OCI-LY3 (cell line): ENCODE measurements around the gene BCAT1.

Experiments used
- H2AFZ ChIP-seq: fragments of 200-600, 300-600 bp; shearing (Covaris generic); 2 replicates; pipeline ENCODE4 v1.6.0; 2014; ENCODE audit warnings: antibody characterized with exemption, low read depth, low read length
- H3K27ac ChIP-seq: fragments of 200-600, 300-600 bp; sonication (generic); 2 replicates; pipeline ENCODE4 v1.5.1; 2014; ENCODE audit warnings: mild to moderate bottlenecking, low read length, moderate library complexity, mixed read lengths
- H3K27me3 ChIP-seq: fragments of 200-600, 300-600 bp; sonication (generic); 2 replicates; pipeline ENCODE4 v1.6.1; 2014; ENCODE audit warnings: low read depth, low read length, mixed read lengths
- H3K36me3 ChIP-seq: fragments of 200-600, 300-600 bp; sonication (generic); replicated peaks from 2 replicates; pipeline ENCODE3; 2014; ENCODE audit warnings: low read depth, low read length, mixed read lengths
- H3K4me1 ChIP-seq: fragments of 300-600, 200-600 bp; sonication (generic); 2 replicates; pipeline ENCODE4 v1.6.1; 2014; ENCODE audit warnings: low read length, mixed read lengths
- H3K4me2 ChIP-seq: fragments of 200-600, 300-600 bp; sonication (generic); 2 replicates; pipeline ENCODE4 v1.6.1; 2014; ENCODE audit warnings: low read length, mixed read lengths
- H3K4me3 ChIP-seq: fragments of 300-600, 200-600 bp; sonication (generic); 2 replicates; pipeline ENCODE4 v1.5.1; 2014; ENCODE audit warnings: antibody characterized with exemption, mild to moderate bottlenecking, low read length, moderate library complexity
- H3K79me2 ChIP-seq: fragments of 300-600, 200-600 bp; shearing (Covaris generic); 2 replicates; pipeline ENCODE4 v1.6.1; 2014; ENCODE audit warnings: mild to moderate bottlenecking, low read length, mixed read lengths
- H3K9ac ChIP-seq: fragments of 300-600, 200-600 bp; shearing (Covaris generic); 2 replicates; pipeline ENCODE4 v1.6.0; 2014; ENCODE audit warnings: mild to moderate bottlenecking, low read length, moderate library complexity
- H3K9me3 ChIP-seq: fragments of 200-600, 300-600 bp; shearing (Covaris generic); 2 replicates; pipeline ENCODE4 v1.6.1; 2014; ENCODE audit warnings: low read length, mixed read lengths; ENCODE audit not compliant: insufficient read depth
- H4K20me1 ChIP-seq: fragments of 200-600, 300-600 bp; sonication (generic); 2 replicates; pipeline ENCODE4 v1.6.1; 2016; ENCODE audit warnings: low read length, mixed read lengths; ENCODE audit not compliant: insufficient read depth
- EZH2phosphoT487 ChIP-seq: fragments of 200-600 bp; shearing (Covaris generic); IDR thresholded peaks from 2 replicates; pipeline ENCODE4 v1.6.1; 2018; ENCODE audit warnings: antibody characterized with exemption, mixed run types, low read depth
- TF ChIP-seq, protein P1 (sequence below): fragments of 200-600, 300-600 bp; sonication (generic); IDR thresholded peaks from 2 replicates; pipeline ENCODE4 v1.5.1; 2014; ENCODE audit warnings: antibody characterized with exemption, low read length, low read depth

BCAT1 gene

DNA sequence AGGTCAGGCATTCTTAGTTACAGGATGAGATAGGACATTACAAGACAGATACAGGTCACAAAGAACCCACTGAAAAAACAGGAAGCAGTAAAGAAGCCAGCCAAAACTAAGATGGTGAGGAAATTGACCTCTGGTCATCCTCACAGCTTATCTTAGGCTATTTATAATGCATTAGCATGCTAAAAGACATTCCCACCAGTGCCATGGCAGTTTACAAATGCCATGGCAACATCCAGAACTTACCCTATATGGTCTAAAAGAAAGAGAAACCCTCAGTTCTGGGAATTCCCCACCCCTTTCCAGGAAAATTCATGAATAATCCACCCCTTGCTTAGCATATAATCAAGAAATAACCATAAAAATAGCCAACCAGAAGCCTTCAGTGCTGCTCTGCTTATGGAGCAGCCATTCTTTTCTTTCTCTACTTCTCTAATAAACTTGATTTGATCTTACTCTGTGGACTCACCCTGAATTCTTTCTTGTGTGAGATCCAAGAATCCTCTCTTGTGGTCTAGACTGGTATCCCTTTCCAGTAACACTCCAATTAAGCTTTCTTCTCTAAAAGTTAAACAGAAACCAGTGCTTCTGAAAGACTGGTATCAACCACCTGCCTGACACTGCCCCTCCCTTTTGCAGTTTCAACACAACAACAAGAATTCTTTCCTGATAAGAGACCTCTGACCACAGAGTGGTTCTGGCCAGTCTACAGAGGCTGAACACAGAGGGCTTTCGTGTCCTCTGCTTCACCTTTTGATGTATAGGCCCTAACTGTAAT lies 86.9 kb downstream of the BCAT1 start:
- no peak overlapping the region for H3K9ac ChIP-seq
- no peak overlapping the region for H3K4me2 ChIP-seq
- H2AFZ ChIP-seq: no peak overlapping the region
- H3K79me2 ChIP-seq: 0 out of 2 replicates have a peak, but pooled peaks cover 3% of the 10 kb centered on the region
- no peak overlapping the region for H3K4me3 ChIP-seq
- no peak overlapping the region for H3K27ac ChIP-seq
- no peaks in the 10 kb centered on the region for H4K20me1 ChIP-seq
- peaks cover 71% of the 10 kb centered on the region for H3K36me3 ChIP-seq
- H3K27me3 ChIP-seq: no peaks in the 10 kb centered on the region
- no peaks in the 10 kb centered on the region for H3K9me3 ChIP-seq
- TF ChIP-seq, protein P1, sequence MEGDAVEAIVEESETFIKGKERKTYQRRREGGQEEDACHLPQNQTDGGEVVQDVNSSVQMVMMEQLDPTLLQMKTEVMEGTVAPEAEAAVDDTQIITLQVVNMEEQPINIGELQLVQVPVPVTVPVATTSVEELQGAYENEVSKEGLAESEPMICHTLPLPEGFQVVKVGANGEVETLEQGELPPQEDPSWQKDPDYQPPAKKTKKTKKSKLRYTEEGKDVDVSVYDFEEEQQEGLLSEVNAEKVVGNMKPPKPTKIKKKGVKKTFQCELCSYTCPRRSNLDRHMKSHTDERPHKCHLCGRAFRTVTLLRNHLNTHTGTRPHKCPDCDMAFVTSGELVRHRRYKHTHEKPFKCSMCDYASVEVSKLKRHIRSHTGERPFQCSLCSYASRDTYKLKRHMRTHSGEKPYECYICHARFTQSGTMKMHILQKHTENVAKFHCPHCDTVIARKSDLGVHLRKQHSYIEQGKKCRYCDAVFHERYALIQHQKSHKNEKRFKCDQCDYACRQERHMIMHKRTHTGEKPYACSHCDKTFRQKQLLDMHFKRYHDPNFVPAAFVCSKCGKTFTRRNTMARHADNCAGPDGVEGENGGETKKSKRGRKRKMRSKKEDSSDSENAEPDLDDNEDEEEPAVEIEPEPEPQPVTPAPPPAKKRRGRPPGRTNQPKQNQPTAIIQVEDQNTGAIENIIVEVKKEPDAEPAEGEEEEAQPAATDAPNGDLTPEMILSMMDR: no peak
- TF ChIP-seq EZH2phosphoT487: no peak
- H3K4me1 ChIP-seq: peaks cover 19% of the 10 kb centered on the region

DNA sequence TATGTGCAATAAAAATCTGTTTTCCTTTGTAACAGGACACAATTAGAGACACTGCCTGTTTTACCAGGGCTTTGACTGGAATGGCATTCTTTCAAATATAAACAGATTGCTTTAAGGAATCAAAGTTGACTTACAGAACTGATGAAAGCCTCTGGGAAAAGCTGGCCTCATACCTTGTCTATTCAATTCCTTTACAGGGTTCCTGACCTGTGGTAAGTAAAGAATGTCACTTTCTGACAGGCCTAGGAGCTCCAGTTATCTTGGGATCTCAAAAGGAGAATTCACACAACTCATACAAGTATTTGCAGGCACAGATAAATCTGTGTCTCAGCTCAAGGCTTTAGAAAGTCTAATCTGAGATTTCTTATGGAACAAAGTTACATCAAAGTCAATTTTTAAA lies 88.4 kb downstream of the BCAT1 start:
- H3K4me3 ChIP-seq: no peak overlapping the region
- H3K36me3 ChIP-seq: peaks cover 81% of the 10 kb centered on the region
- TF ChIP-seq EZH2phosphoT487: no peak
- TF ChIP-seq, protein P1: no peak
- H3K4me2 ChIP-seq: no peak overlapping the region
- no peak overlapping the region for H3K27ac ChIP-seq
- H3K27me3 ChIP-seq: no peaks in the 10 kb centered on the region
- no peaks in the 10 kb centered on the region for H3K9me3 ChIP-seq
- no peak overlapping the region for H3K9ac ChIP-seq
- no peaks in the 10 kb centered on the region for H4K20me1 ChIP-seq
- peaks cover 19% of the 10 kb centered on the region for H3K4me1 ChIP-seq
- 0 out of 2 replicates have a peak, but pooled peaks cover 3% of the 10 kb centered on the region for H3K79me2 ChIP-seq
- H2AFZ ChIP-seq: no peak overlapping the region

DNA sequence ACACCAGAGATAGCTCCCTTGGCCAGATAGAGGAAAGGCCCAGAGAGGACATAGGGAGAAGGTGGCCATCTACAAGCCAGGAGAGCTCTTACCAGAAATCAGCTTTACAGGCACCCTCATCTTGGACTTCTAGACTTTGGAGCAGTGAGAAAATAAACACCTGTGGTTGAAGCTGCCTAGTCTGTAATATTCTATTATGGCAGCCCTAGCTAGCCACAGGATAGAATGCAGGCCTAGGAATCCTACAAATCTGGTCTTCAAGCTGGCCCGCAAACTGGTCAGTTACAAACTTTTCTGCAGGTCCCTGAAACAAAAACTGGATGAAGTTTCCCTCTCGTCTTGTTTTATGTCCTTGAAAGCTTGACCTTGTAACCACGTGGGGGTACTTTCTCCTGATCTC lies 92.4 kb downstream of the BCAT1 start:
- Histone ChIP-seq H3K36me3 (peaks cover 51% of the 10 kb centered on the region), H3K27ac (no peak overlapping the region), H3K4me3 (no peak overlapping the region), H3K79me2 (0 out of 2 replicates have a peak, but pooled peaks cover under 1% of the 10 kb centered on the region), H3K9me3 (no peaks in the 10 kb centered on the region), H4K20me1 (0 out of 2 replicates have a peak, but pooled peaks cover 5% of the 10 kb centered on the region), H3K4me2 (no peak overlapping the region), H3K4me1 (peaks cover 13% of the 10 kb centered on the region; the same call in 1 of the 2 replicates), H2AFZ (no peak overlapping the region), H3K27me3 (no peaks in the 10 kb centered on the region), H3K9ac (no peak overlapping the region)
- TF ChIP-seq EZH2phosphoT487: no peak
- TF ChIP-seq, protein P1: no peak

DNA sequence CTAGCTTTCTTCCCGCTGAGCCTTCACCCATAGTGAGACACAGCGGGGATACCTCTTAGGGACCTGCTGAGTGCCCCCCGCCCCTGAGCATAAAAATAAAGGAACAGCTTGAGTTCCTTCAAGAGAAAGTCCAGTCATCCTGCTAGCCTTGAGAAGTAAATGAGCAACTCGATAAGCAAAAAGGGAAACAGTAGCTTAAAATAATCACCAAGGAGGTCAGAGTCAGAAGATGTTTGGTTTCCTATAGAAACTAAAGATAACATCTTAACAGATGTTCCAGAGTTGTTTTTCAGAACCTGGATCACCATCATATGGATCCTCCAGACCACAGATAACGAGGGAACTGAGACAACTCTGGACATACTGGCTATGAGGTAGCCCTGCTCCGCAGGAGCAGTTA lies 94.0 kb downstream of the BCAT1 start:
- TF ChIP-seq, protein P1: no peak
- TF ChIP-seq EZH2phosphoT487: no peak
- Histone ChIP-seq H3K27me3 (no peaks in the 10 kb centered on the region), H2AFZ (no peak overlapping the region), H3K9ac (no peak overlapping the region), H3K9me3 (no peaks in the 10 kb centered on the region), H3K27ac (no peak overlapping the region), H3K4me2 (no peak overlapping the region), H3K79me2 (0 out of 2 replicates have a peak, but pooled peaks cover 3% of the 10 kb centered on the region), H3K4me3 (no peak overlapping the region), H3K4me1 (peaks cover 13% of the 10 kb centered on the region; the same call in 1 of the 2 replicates), H4K20me1 (0 out of 2 replicates have a peak, but pooled peaks cover 5% of the 10 kb centered on the region), H3K36me3 (peaks cover 40% of the 10 kb centered on the region)
